Lower leg skin (tissue), 4 donors: ENCODE results near the gene APOA1. TPM values are rescaled to one million over a fixed set of nuclear protein-coding genes. Genes with fewer than 3 reads are reported as not detected.

Source experiments
- DNase-seq, 2 donors: peaks; one replicate each; pipeline ENCODE4 v3.0.0-alpha.2; 2019; ENCODE audit warnings: low spot score in 2 of 2
- H3K4me3 ChIP-seq: fragments of 200-600 bp; sonication (generic); 2 replicates; pipeline ENCODE4 v1.5.1; 2017; ENCODE audit warnings: mild to moderate bottlenecking, low read depth; ENCODE audit not compliant: poor library complexity, severe bottlenecking
- CTCF ChIP-seq, 3 donors: fragments of 450-650 bp; IDR thresholded peaks; one replicate each; pipeline ENCODE4 v1.5.1; 2016; ENCODE audit warnings: antibody characterized with exemption in 3 of 3, mild to moderate bottlenecking in 3 of 3, moderate library complexity in 2 of 3
- POLR2A ChIP-seq, 2 donors: fragments of 450-650 bp; IDR thresholded peaks; one replicate each; pipeline ENCODE4 v1.6.1; 2016 to 2017; ENCODE audit warnings: antibody characterized with exemption in 2 of 2, mild to moderate bottlenecking in 1 of 2, moderate library complexity in 1 of 2
- WGBS, 2 donors: methylation state at CpG; one replicate each; pipeline ENCODE4 v1.1.5; 2018; 5-methylcytosine and 5-hydroxymethylcytosine counted together
- intact Hi-C: fragments of 100-400 bp; cut with DNase I; formaldehyde crosslinking; loops from one replicate; pipeline ENCODE4 v1.15.0; 2023; ENCODE audit warnings: low total_unique reads
- total RNA-seq, 4 donors: library from RNA; depleted of rRNA; stranded (reverse); fragments of >200 nt; gene quantifications; one replicate each; pipeline ENCODE4 v1.1.0, GENCODE V29; 2016

Gene APOA1
- total RNA-seq, 4 donors from 2014 or later, result 1.6 to 1.7 TPM; not detected in 2

GRCh38 chr11:116792869-116793771 lies 44.3 kb downstream of the APOA1 start:
- intact Hi-C loops, result loop anchor here (5.0 kb wide), 1 partner anchor 314 kb away; no protein-coding TSS in a partner anchor
- TF ChIP-seq CTCF (IDR thresholded peaks at IDR 0.05) (no peak), POLR2A (IDR thresholded peaks at IDR 0.05) (no peak)
- DNase-seq, result peak in 1 of 2 donors; percentile 7
- WGBS, 2 donors, result 75 to 84% methylated on average over 8 of the region's 8 CpGs
- no peak overlapping the region for H3K4me3 ChIP-seq

GRCh38 chr11:116792144-116792868 lies 45.1 kb downstream of the APOA1 start:
- 75 to 79% methylated on average over 8 of the region's 8 CpGs for WGBS, 2 donors
- intact Hi-C loops, result loop anchor here (5.0 kb wide), 1 partner anchor 315 kb away; no protein-coding TSS in a partner anchor
- DNase-seq, result peak in 1 of 2 donors; percentile 64
- TF ChIP-seq POLR2A (IDR thresholded peaks at IDR 0.05) (no peak), CTCF (IDR thresholded peaks at IDR 0.05) (no peak)
- no peak overlapping the region for H3K4me3 ChIP-seq

GRCh38 chr11:116791813-116792143 lies 45.6 kb downstream of the APOA1 start, which contains the start of gene APOA5:
APOA5 (minus strand) TSS chr11:116791879; CDS start chr11:116791860, 19 bp downstream.
- intact Hi-C loops, result loop anchor here (5.0 kb wide), 1 partner anchor 316 kb away; no protein-coding TSS in a partner anchor
- TF ChIP-seq CTCF (IDR thresholded peaks at IDR 0.05) (no peak), POLR2A (IDR thresholded peaks at IDR 0.05) (no peak)
- no peak within 1 kb of the TSS for H3K4me3 ChIP-seq
- no peak for DNase-seq
- 84 to 88% methylated on average over 7 of the region's 7 CpGs for WGBS, 2 donors

- intact Hi-C loops, result loop anchor here (5.0 kb wide), 1 partner anchor 316 kb away; no protein-coding TSS in a partner anchor
- TF ChIP-seq CTCF (IDR thresholded peaks at IDR 0.05), result peak in 1 of 3 donors; percentile 78
- no peak for TF ChIP-seq POLR2A (IDR thresholded peaks at IDR 0.05)
- no peak overlapping the region for H3K4me3 ChIP-seq
- WGBS, 2 donors, result 29 to 32% methylated on average over 28 to 31 of the region's 31 CpGs
- peak; percentile 57 to 96 for DNase-seq
Observed at GRCh38 chr11:116791002-116791812, 46.2 kb downstream of the APOA1 start.
